ENCODE data around the gene PAF1. TPM values are rescaled to one million over a fixed set of nuclear protein-coding genes. Genes with fewer than 3 reads are reported as not detected.
A peak's percentile ranks its signal among the peaks of the same experiment; 100 is the strongest.

Gene PAF1
- total RNA-seq, 1 donor from 2014 or later: 36.2 TPM

GRCh38 chr19:39412867-39413271 lies 22.0 kb upstream of the PAF1 start:
- H3K36me3 Mint-ChIP-seq (ENCODE audit: unreplicated experiment): no peaks in the 10 kb centered on the region
- TF ChIP-seq CTCF (IDR thresholded peaks at IDR 0.05; ENCODE audit: partially characterized antibody, unreplicated experiment): peak; percentile 94
- no peak overlapping the region for H3K27ac Mint-ChIP-seq (ENCODE audit: unreplicated experiment)
- no peak for DNase-seq
- peak overlapping the region; percentile 81 for H3K4me3 Mint-ChIP-seq (ENCODE audit: unreplicated experiment)
- H3K27me3 Mint-ChIP-seq (ENCODE audit: unreplicated experiment): peaks cover 21% of the 10 kb centered on the region
- peaks cover 25% of the 10 kb centered on the region for H3K4me1 Mint-ChIP-seq (ENCODE audit: low read depth, unreplicated experiment)
- peaks cover 28% of the 10 kb centered on the region for H3K9me3 Mint-ChIP-seq (ENCODE audit: unreplicated experiment)

- Mint-ChIP-seq H3K4me1 (ENCODE audit: low read depth, unreplicated experiment) (peaks cover 25% of the 10 kb centered on the region), H3K36me3 (ENCODE audit: unreplicated experiment) (no peaks in the 10 kb centered on the region), H3K9me3 (ENCODE audit: unreplicated experiment) (peaks cover 28% of the 10 kb centered on the region), H3K27me3 (ENCODE audit: unreplicated experiment) (peaks cover 21% of the 10 kb centered on the region), H3K27ac (ENCODE audit: unreplicated experiment) (peak within 1 kb of the TSS; percentile 90), H3K4me3 (ENCODE audit: unreplicated experiment) (peak within 1 kb of the TSS; percentile 81)
- DNase-seq: peak; percentile 98
- TF ChIP-seq CTCF (IDR thresholded peaks at IDR 0.05; ENCODE audit: partially characterized antibody, unreplicated experiment): no peak
These were observed 21.4 kb upstream of the PAF1 start, which contains the start of gene PLEKHG2 for GRCh38 chr19:39412100-39412866. Gene PLEKHG2 (plus strand): TSS chr19:39412669. CDS start chr19:39414087, 1,418 bp downstream.

- Mint-ChIP-seq H3K27me3 (ENCODE audit: unreplicated experiment) (peaks cover 21% of the 10 kb centered on the region), H3K4me3 (ENCODE audit: unreplicated experiment) (peak overlapping the region; percentile 28), H3K4me1 (ENCODE audit: low read depth, unreplicated experiment) (peaks cover 25% of the 10 kb centered on the region), H3K27ac (ENCODE audit: unreplicated experiment) (peak overlapping the region; percentile 90), H3K9me3 (ENCODE audit: unreplicated experiment) (peaks cover 28% of the 10 kb centered on the region), H3K36me3 (ENCODE audit: unreplicated experiment) (no peaks in the 10 kb centered on the region)
- peak; percentile 80 for TF ChIP-seq CTCF (IDR thresholded peaks at IDR 0.05; ENCODE audit: partially characterized antibody, unreplicated experiment)
- DNase-seq: peak; percentile 84
These were observed 20.9 kb upstream of the PAF1 start for GRCh38 chr19:39411832-39412099.

GRCh38 chr19:39411081-39411831 lies 20.4 kb upstream of the PAF1 start:
- H3K27ac Mint-ChIP-seq (ENCODE audit: unreplicated experiment): peak overlapping the region; percentile 90
- H3K9me3 Mint-ChIP-seq (ENCODE audit: unreplicated experiment): peaks cover 28% of the 10 kb centered on the region
- H3K27me3 Mint-ChIP-seq (ENCODE audit: unreplicated experiment): peaks cover 22% of the 10 kb centered on the region
- H3K36me3 Mint-ChIP-seq (ENCODE audit: unreplicated experiment): no peaks in the 10 kb centered on the region
- peaks cover 24% of the 10 kb centered on the region for H3K4me1 Mint-ChIP-seq (ENCODE audit: low read depth, unreplicated experiment)
- no peak for TF ChIP-seq CTCF (IDR thresholded peaks at IDR 0.05; ENCODE audit: partially characterized antibody, unreplicated experiment)
- no peak for DNase-seq
- peak overlapping the region; percentile 28 for H3K4me3 Mint-ChIP-seq (ENCODE audit: unreplicated experiment)

GRCh38 chr19:39410831-39411080 lies 19.9 kb upstream of the PAF1 start:
- Mint-ChIP-seq H3K36me3 (ENCODE audit: unreplicated experiment) (no peaks in the 10 kb centered on the region), H3K4me1 (ENCODE audit: low read depth, unreplicated experiment) (peaks cover 23% of the 10 kb centered on the region), H3K9me3 (ENCODE audit: unreplicated experiment) (peaks cover 28% of the 10 kb centered on the region), H3K4me3 (ENCODE audit: unreplicated experiment) (peak overlapping the region; percentile 28), H3K27me3 (ENCODE audit: unreplicated experiment) (peaks cover 23% of the 10 kb centered on the region), H3K27ac (ENCODE audit: unreplicated experiment) (peak overlapping the region; percentile 90)
- no peak for TF ChIP-seq CTCF (IDR thresholded peaks at IDR 0.05; ENCODE audit: partially characterized antibody, unreplicated experiment)
- no peak for DNase-seq

Measured in glutamatergic neuron (in vitro differentiated cells).